HG03432 (cell line): ENCODE measurements around the gene DAP.
A peak's percentile ranks its signal among the peaks of the same experiment; 100 is the strongest.

Experiments used
- ATAC-seq: cut with Tn5 transposase; IDR thresholded peaks from one replicate; pipeline ENCODE4 v1.9.1; 2021; ENCODE audit warnings: mild to moderate bottlenecking, moderate library complexity; ENCODE audit not compliant: unreplicated experiment

DAP gene

GRCh38 chr5:10695055-10695649, 65.9 kb downstream of the DAP start:
- ATAC-seq = peak; percentile 58

DNA sequence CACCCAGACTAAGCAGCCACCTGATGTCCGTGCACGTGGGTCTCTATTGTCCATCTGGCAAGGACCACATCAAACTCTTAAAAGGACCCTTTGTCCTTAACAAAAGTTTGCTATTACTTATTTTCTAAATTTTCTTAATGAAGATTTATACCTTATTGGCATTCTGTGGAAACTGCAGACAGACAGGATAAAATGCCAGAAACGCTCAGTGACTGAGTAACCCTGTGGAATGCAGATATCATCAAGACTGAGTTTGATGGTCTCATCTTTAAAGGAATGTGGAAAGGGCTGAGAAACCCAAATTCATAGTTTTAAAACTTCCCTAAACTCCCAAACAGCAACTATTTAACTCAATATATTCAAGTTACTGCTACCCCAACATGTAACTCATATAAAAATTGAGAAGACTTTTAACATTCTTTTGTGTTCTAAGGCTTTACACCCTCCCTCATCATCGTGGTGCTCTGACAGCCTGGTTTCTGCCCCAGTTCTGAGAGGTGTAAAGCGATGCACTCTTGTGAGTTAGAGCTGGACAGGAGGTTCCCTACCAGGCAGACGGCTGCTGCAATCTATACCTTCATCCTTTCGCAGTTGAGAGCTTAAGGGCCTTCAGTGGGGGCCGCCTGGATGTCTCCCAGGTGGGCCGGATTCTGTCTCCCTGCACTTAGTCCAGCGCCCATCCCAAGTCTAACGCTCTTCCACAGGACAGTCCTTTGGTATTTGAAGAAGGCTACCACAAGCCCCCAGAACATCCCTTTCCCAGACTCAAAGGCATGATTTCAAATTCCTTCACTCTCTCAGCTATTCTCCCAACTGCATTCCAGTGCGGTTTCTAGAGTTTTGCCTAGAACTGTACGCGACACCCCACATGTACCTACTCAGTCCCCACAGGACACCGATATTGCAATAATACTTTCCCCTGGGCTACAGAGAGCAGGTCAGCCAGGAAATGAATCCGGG, 68.9 kb downstream of the DAP start:
- ATAC-seq = no peak

DNA sequence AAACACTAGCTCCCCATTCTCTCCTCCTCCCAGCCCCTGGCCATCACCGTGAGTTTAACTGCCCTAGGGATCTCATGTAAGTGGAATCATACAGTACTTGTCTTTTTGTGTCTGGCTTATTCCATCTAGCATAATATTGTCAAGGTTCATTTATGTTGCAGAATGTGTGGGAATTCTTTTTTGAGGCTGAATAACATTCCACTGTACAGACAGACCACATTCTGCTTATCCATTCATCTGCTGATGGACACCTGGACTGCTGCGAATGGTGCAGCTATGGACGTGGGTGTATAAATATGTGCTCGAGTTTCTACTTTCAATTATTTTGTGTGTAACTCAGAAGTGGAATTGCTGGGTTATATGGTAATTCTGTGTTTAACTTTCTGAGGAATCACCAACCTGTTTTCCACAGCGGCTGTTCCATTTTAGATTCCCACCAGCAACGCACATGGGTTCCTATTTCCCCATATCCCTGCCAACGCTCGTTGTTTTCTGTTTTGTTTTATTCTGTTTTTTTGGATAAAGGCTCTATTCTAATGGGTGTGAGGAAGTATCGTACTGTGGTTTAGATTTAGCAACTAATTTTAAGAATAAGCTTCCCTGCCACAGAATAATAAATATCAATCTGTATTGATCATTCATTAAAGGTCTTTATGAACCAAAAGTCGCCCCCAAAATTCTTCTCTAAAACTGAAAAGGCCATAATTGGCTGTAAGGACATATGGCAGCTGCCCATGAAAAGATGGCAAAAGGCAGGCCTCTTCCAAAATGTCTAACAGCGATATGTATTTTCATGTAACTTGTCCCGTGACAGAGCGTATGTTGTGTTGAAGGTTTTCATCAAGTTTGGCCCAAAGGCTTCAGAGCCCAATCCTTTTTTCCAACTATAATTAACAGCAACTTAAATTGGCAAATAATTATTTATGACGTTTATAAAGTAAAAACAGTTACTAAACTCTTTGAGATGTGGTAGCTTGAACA, 70.3 kb downstream of the DAP start:
- ATAC-seq = no peak

DNA sequence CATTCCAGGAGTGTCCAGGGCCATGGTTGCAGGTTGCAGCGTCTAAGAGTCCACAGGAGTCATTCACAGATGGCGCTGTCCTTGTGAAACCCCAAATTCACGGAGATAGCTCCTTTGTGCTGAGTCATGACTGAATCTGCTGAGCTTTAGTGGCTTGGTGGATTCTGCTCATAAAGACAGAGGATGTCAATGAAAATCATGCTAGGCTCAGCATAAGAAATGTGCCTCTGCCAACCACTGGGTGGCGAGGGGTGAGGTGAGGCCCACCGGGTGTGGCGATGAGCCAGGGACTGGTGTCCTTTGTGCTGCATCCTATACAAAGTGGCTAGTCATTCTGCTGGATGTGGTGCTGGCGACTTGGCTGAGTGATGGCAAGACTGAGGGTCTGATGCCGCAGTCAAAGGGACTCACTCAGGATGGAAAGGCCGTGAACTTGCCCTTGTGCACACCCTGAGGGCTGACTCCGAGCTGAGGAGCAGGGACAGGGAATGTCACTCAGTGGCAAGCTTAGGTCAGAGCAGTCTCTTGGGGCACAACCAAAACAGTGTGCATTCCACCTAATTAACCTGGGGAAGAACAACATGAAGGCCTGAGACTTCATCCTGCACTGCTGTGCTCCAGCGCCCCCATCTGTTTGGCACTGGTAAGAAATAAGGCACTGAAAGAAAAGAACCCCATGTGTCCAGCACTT, 71.5 kb downstream of the DAP start:
- no peak for ATAC-seq

- ATAC-seq = no peak
These were observed 72.3 kb downstream of the DAP start for GRCh38 chr5:10688651-10689171.

DNA sequence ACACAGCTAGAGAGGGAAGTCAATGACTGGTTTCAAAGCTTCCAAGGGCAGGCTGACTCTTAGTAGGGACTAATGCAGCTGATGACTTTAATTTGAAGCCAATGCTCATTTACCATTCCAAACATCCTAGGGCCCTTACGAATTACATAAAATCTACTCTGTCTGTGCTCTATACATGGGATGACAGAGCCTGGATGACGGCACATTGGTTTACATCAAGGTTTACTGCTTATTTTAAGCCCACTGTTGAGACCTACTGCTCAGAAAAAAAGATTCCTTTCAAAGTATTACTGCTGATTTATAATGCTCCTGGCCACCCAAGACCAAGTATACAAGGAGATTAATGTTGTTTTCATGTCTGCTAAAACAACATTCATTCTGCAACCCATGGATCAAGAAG, 74.1 kb downstream of the DAP start:
- no peak for ATAC-seq

DNA sequence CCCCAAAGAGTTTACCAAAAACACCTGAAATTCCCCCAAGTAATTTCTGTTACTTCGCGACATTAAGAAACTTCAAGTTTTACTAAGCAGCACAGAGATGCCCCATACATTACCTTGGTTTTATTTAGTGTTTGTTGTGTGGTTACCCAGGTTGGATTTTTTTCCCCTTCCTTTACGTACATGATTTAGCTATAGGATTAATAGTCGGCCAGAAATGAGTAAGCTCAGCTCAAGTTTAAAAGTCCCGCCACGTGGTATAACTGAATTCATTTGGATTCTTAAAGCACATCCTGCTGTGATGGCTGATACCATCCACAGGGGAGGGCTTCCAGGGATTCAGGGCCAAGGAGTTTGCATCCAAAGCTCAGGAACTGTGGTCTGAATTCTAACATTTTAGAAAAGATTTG, 75.9 kb downstream of the DAP start:
- peak; percentile 83 for ATAC-seq

GRCh38 chr5:10684303-10685086, 76.5 kb downstream of the DAP start:
- ATAC-seq = peak; percentile 69

GRCh38 chr5:10682801-10683525, 78.1 kb downstream of the DAP start:
- ATAC-seq = no peak

- ATAC-seq = no peak
These were observed 79.0 kb downstream of the DAP start for GRCh38 chr5:10681731-10682679.

- ATAC-seq = no peak
These were observed 80.1 kb downstream of the DAP start for GRCh38 chr5:10680876-10681481.

DNA sequence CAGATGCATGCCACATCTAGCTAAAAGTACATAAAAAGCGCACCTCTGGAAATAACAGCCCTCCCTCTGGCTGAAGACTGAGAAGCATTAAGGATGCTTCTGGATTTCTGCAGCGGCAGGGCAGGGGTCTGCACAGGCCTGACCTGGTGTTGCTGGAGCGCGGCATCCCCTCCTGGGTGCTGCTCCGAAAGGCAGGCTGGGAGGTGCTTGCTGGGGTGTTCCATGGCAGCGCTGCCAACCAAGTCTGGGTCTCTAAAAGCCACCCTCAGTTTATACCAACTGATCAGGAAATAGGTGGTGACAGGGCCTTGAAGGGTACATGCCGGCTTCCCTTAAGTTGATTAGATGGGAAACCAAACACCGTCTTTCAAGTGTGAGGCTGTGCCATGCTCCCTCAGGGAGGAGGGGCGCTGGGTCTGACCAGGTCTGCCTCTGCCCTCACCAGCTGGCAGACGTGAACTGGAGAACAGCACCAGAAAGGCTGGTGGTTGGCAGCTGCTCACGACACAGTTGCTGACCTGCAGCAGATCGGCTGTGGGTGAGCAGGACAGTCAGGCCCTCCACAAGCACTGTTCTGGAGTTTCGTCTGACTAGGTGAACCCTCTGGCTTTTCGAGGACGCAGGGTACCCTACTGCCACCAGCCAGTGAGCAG, 81.6 kb downstream of the DAP start:
- no peak for ATAC-seq

DNA sequence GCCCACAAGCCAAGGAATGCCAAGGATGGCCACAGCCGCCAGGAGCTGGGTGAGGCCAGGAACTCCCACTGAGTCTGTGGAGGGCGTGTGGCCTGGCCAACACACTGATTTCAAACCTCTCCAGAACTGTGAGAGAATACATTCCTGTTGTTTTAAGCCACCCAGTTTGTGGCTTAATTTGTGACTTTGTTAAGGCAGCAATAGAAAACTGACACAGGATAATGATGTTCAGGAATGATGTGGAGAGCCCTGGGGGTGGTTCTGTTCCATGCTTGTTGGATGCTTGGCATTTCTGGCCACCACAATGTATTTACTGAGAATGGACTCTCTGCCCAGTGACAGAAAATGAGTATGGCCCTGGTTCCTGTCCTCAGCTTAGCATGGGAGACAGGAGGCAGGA, 82.8 kb downstream of the DAP start:
- ATAC-seq = no peak

- no peak for ATAC-seq
These were observed 83.5 kb downstream of the DAP start for GRCh38 chr5:10677533-10677932.

GRCh38 chr5:10676946-10677345, 84.1 kb downstream of the DAP start:
- ATAC-seq = no peak

GRCh38 chr5:10676224-10676623, 84.8 kb downstream of the DAP start:
- ATAC-seq = no peak

DNA sequence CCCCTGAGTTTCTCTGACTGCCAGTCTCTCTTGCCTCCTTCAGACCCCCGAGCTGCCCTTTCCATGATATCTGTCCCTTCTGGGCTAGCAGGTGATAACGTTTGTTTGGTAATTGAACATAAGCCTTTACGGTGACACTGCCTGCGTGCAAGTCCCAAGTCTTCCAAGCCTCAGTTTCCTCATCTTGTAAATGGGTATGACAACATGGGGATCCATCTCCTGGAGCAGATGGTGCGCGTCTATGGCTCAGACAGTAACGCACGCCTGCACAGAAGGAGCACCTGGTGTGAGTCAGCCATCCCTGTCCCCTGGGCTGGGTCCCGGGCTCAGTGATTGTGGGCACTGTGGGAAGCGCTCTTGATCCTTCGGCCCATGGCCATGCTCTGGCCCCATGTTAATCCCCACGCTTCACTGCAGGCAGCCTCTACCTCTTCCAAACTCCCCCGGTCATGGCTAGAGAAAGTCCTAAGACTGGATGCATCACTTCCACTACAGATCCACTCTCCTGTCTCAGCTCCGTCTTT, 85.8 kb downstream of the DAP start:
- no peak for ATAC-seq
